Body of pancreas (tissue), 4 donors: ENCODE data around the gene ST3GAL4.

Experiments
- CTCF ChIP-seq, 7 experiments: fragments of 450-650 bp in 4 of 7; fragments of 200-600 bp in 3 of 7; sonication (generic) in 3 of 7; IDR thresholded peaks; one replicate each; pipeline ENCODE4 v1.5.1; 2016 to 2019; ENCODE audit warnings: antibody characterized with exemption in 7 of 7
- POLR2A ChIP-seq, 3 donors: fragments of 450-650 bp; IDR thresholded peaks; one replicate each; pipeline ENCODE4 v1.6.1; 2016; ENCODE audit warnings: antibody characterized with exemption in 3 of 3, mild to moderate bottlenecking in 2 of 3

- TF ChIP-seq CTCF (IDR thresholded peaks at IDR 0.05) (no peak), POLR2A (IDR thresholded peaks at IDR 0.05) (no peak)
These were observed 20.2 kb downstream of the ST3GAL4 start for GRCh38 chr11:126375726-126376125.
